Endodermal cell (in vitro differentiated cells): Measurements from ENCODE around the gene RGPD4. TPM values are rescaled to one million over a fixed set of nuclear protein-coding genes. Genes with fewer than 3 reads are reported as not detected.

Source experiments
- DNase-seq: peaks from one replicate; pipeline ENCODE4 v3.0.0-alpha.2; 2017
- H3K27ac ChIP-seq: 2 replicates; pipeline ENCODE4 v1.5.1; 2013; ENCODE audit warnings: mild to moderate bottlenecking, low read depth, low read length, moderate library complexity
- H3K27me3 ChIP-seq: 2 replicates; pipeline ENCODE4 v1.6.1; 2013; ENCODE audit warnings: mild to moderate bottlenecking, low read length, moderate library complexity; ENCODE audit not compliant: insufficient read depth, control insufficient read depth, poor library complexity, severe bottlenecking
- H3K36me3 ChIP-seq: 2 replicates; pipeline ENCODE4 v1.7.0; 2013; ENCODE audit warnings: mild to moderate bottlenecking, low read length, moderate library complexity; ENCODE audit not compliant: control insufficient read depth, insufficient read depth
- H3K4me1 ChIP-seq: one replicate; pipeline ENCODE4 v1.7.0; 2013; ENCODE audit warnings: low read length; ENCODE audit not compliant: control insufficient read depth, insufficient read depth
- H3K4me3 ChIP-seq: 2 replicates; pipeline ENCODE4 v1.5.1; 2013; ENCODE audit warnings: mild to moderate bottlenecking, low read length, moderate library complexity
- H3K9ac ChIP-seq: 2 replicates; pipeline ENCODE4 v1.6.1; 2013; ENCODE audit warnings: mild to moderate bottlenecking, low read length, moderate library complexity; ENCODE audit not compliant: poor library complexity, severe bottlenecking; ENCODE audit errors: extremely low read depth
- H3K9me3 ChIP-seq: 2 replicates; pipeline ENCODE4 v1.6.1; 2013; ENCODE audit warnings: mild to moderate bottlenecking, low read length, moderate library complexity; ENCODE audit not compliant: control insufficient read depth
- H3K27ac Mint-ChIP-seq: 2 replicates; pipeline ENCODE4 v1.8.0; 2020; ENCODE audit warnings: mixed read lengths
- H3K27me3 Mint-ChIP-seq: 2 replicates; pipeline ENCODE4 v1.8.0; 2021; ENCODE audit warnings: mild to moderate bottlenecking, mixed read lengths; ENCODE audit not compliant: insufficient read depth
- H3K36me3 Mint-ChIP-seq: 2 replicates; pipeline ENCODE4 v1.8.0; 2020; ENCODE audit warnings: low read depth, mixed read lengths
- H3K4me1 Mint-ChIP-seq: 2 replicates; pipeline ENCODE4 v1.8.0; 2020; ENCODE audit warnings: mixed read lengths
- H3K4me3 Mint-ChIP-seq: 2 replicates; pipeline ENCODE4 v1.8.0; 2020; ENCODE audit warnings: mild to moderate bottlenecking, moderate library complexity, mixed read lengths
- H3K9me3 Mint-ChIP-seq: 2 replicates; pipeline ENCODE4 v1.8.0; 2020; ENCODE audit warnings: mild to moderate bottlenecking, mixed read lengths
- CTCF ChIP-seq: fragments of 200-600 bp; sonication (generic); conservative IDR thresholded peaks from 2 replicates; pipeline ENCODE4 v1.5.0; 2021; ENCODE audit warnings: antibody characterized with exemption, mild to moderate bottlenecking
- WGBS, 2 experiments: methylation state at CpG; one replicate each; pipeline versions ENCODE4 v1.1.5 to v1.1.7; 2013; ENCODE audit warnings: missing lambda C conversion rate in 2 of 2, mixed read lengths in 1 of 2; ENCODE audit not compliant: insufficient coverage in 1 of 2, insufficient read length in 1 of 2; 5-methylcytosine and 5-hydroxymethylcytosine counted together
- total RNA-seq, 2 donors: library from RNA; stranded (reverse); fragmentation: NEBNext Ultra II Directional in 1 of 2; extraction: Animal tissue kit (Norgen Biotek cat#: 25700) in 1 of 2; gene quantifications; 2 replicates in 1 of 2; 3 replicates in 1 of 2; pipeline ENCODE4 v1.2.1, GENCODE V29; 2021

RGPD4 gene
- total RNA-seq, 2 donors from 2014 or later = 0.13 TPM

- H3K36me3 Mint-ChIP-seq = no peaks in the 10 kb centered on the region
- H3K9ac ChIP-seq = no peak overlapping the region
- no peak overlapping the region for H3K4me3 ChIP-seq
- H3K27me3 Mint-ChIP-seq = no peaks in the 10 kb centered on the region
- no peak overlapping the region for H3K4me3 Mint-ChIP-seq
- H3K4me1 Mint-ChIP-seq = peaks cover 5% of the 10 kb centered on the region
- TF ChIP-seq CTCF = no peak
- H3K36me3 ChIP-seq = no peaks in the 10 kb centered on the region
- WGBS, 2 experiments = 90 to 94% methylated on average over 7 of the region's 7 CpGs
- peaks cover 4% of the 10 kb centered on the region for H3K9me3 ChIP-seq
- no peaks in the 10 kb centered on the region for H3K9me3 Mint-ChIP-seq
- H3K27ac ChIP-seq = no peak overlapping the region
- H3K27ac Mint-ChIP-seq = no peak overlapping the region
- no peaks in the 10 kb centered on the region for H3K27me3 ChIP-seq
- no peak for DNase-seq
- no peaks in the 10 kb centered on the region for H3K4me1 ChIP-seq
Observed at GRCh38 chr2:107807988-107808387, 18.7 kb upstream of the RGPD4 start.

- no peaks in the 10 kb centered on the region for H3K36me3 ChIP-seq
- H3K4me1 Mint-ChIP-seq = no peaks in the 10 kb centered on the region
- peaks cover 4% of the 10 kb centered on the region for H3K9me3 ChIP-seq
- H3K27me3 Mint-ChIP-seq = no peaks in the 10 kb centered on the region
- H3K4me3 ChIP-seq = no peak overlapping the region
- no peak overlapping the region for H3K9ac ChIP-seq
- H3K4me3 Mint-ChIP-seq = no peak overlapping the region
- 95 to 98% methylated on average over 6 to 7 of the region's 7 CpGs for WGBS, 2 experiments
- no peaks in the 10 kb centered on the region for H3K36me3 Mint-ChIP-seq
- DNase-seq = no peak
- no peaks in the 10 kb centered on the region for H3K9me3 Mint-ChIP-seq
- no peaks in the 10 kb centered on the region for H3K4me1 ChIP-seq
- no peak for TF ChIP-seq CTCF
- H3K27ac ChIP-seq = no peak overlapping the region
- no peaks in the 10 kb centered on the region for H3K27me3 ChIP-seq
- no peak overlapping the region for H3K27ac Mint-ChIP-seq
Observed at GRCh38 chr2:107808959-107809358, 17.7 kb upstream of the RGPD4 start.

- Histone ChIP-seq H3K36me3 (no peaks in the 10 kb centered on the region), H3K4me3 (no peak overlapping the region), H3K9me3 (peaks cover 4% of the 10 kb centered on the region), H3K9ac (no peak overlapping the region), H3K27me3 (no peaks in the 10 kb centered on the region), H3K27ac (no peak overlapping the region), H3K4me1 (no peaks in the 10 kb centered on the region)
- H3K27me3 Mint-ChIP-seq = no peaks in the 10 kb centered on the region
- no peaks in the 10 kb centered on the region for H3K36me3 Mint-ChIP-seq
- no peak overlapping the region for H3K27ac Mint-ChIP-seq
- DNase-seq = no peak
- TF ChIP-seq CTCF = no peak
- WGBS, 2 experiments = 79 to 94% methylated on average over 2 to 3 of the region's 3 CpGs
- no peaks in the 10 kb centered on the region for H3K9me3 Mint-ChIP-seq
- no peaks in the 10 kb centered on the region for H3K4me1 Mint-ChIP-seq
- no peak overlapping the region for H3K4me3 Mint-ChIP-seq
Observed at GRCh38 chr2:107809835-107810234, 16.9 kb upstream of the RGPD4 start.
